Purkinje cell (primary cell): ENCODE results near the gene PCA3. TPM values are rescaled to one million over a fixed set of nuclear protein-coding genes. Genes with fewer than 3 reads are reported as not detected.

Experiments
- polyA plus RNA-seq: library from polyadenylated mRNA; unstranded; fragments of >200 nt; fragmentation: Nextera tagmentation; gene quantifications from 2 replicates; pipeline ENCODE4 v1.2.1, GENCODE V29; 2014

Gene PCA3
- polyA plus RNA-seq, result 0.66 and 3.6 TPM in 2 replicates

DNA sequence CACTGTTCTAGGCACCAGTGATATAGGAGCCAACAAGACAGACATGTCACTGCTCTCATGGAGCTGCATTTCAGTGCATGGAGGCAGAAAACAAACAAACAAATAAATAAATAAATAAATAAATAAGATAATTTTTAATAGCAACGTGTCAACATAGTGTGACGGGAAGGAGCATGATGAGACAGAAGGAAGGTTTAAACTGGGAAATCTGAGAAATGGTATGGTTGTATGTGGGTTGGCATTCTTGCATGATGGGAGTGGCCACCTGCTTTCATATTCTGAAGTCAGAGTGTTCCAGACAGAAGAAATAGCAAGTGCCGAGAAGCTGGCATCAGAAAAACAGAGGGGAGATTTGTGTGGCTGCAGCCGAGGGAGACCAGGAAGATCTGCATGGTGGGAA lies at the start of gene PCA3:
PCA3 (plus strand) TSS at position 301 of the 400 bp plus-strand sequence.

Other genes with a start within 250 kb of the PCA3 start
- 18.6 and 32.5 TPM in 2 replicates for gene PRUNE2, start 141.7 kb downstream of the PCA3 start, polyA plus RNA-seq